HUDEP-2 (cell line): ENCODE data around the gene OLFM2.
A peak's percentile ranks its signal among the peaks of the same experiment; 100 is the strongest.
"Not testable (repeated sequence)": the region's sequence is repeated elsewhere in the genome, so short reads cannot be mapped to it uniquely, and the experiment has no call there.

Source experiments
- DNase-seq, 76 experiments: peaks; one replicate each; lab custom pipeline; 2025; ENCODE audit not compliant: unreplicated experiment in 76 of 76; lab: John Stamatoyannopoulos, UW

The OLFM2 gene

GRCh38 chr19:9936326-9937000, at the start of gene OLFM2:
Gene OLFM2 (minus strand): TSS chr19:9936515. CDS start chr19:9936366, 149 bp downstream.
- DNase-seq = peak in 10 of 76 experiments; percentile 7 to 26 (median 17)

GRCh38 chr19:9981406-9982260, 45.3 kb upstream of the OLFM2 start:
- no peak for DNase-seq

- DNase-seq = no peak
Measured at GRCh38 chr19:9972103-9972502, 35.8 kb upstream of the OLFM2 start.

GRCh38 chr19:9971166-9971897, 35.0 kb upstream of the OLFM2 start:
- DNase-seq = no peak

- DNase-seq = no peak
Measured at GRCh38 chr19:9970481-9970880, 34.2 kb upstream of the OLFM2 start.

GRCh38 chr19:9969688-9969975, 33.3 kb upstream of the OLFM2 start:
- DNase-seq = no peak

GRCh38 chr19:9968820-9969687, 32.7 kb upstream of the OLFM2 start:
- DNase-seq = no peak

- no peak for DNase-seq
Measured at GRCh38 chr19:9967326-9967725, 31.0 kb upstream of the OLFM2 start.

- no peak for DNase-seq
Measured at GRCh38 chr19:9966448-9966847, 30.1 kb upstream of the OLFM2 start.

GRCh38 chr19:9966024-9966423, 29.7 kb upstream of the OLFM2 start:
- DNase-seq = no peak

GRCh38 chr19:9962623-9963290, 26.4 kb upstream of the OLFM2 start:
- no peak for DNase-seq

GRCh38 chr19:9961103-9961502, 24.8 kb upstream of the OLFM2 start:
- DNase-seq = no peak

GRCh38 chr19:9958379-9958821, 22.1 kb upstream of the OLFM2 start:
- DNase-seq = no peak

GRCh38 chr19:9956956-9957355, 20.6 kb upstream of the OLFM2 start:
- no peak for DNase-seq

- DNase-seq = no peak
Measured at GRCh38 chr19:9953802-9954542, 17.7 kb upstream of the OLFM2 start.

GRCh38 chr19:9952276-9952675, 16.0 kb upstream of the OLFM2 start:
- DNase-seq = no peak

- no peak for DNase-seq
Measured at GRCh38 chr19:9947441-9947840, 11.1 kb upstream of the OLFM2 start.

- not testable (repeated sequence) for DNase-seq
Measured at GRCh38 chr19:9946528-9947125, 10.3 kb upstream of the OLFM2 start.
